HUES6 (cell line): ENCODE measurements around the gene PKMYT1.

ENCODE experiments used
- H3K27ac ChIP-seq: 2 replicates; pipeline ENCODE4 v1.7.0; 2013; ENCODE audit warnings: low read depth, mild to moderate bottlenecking, low read length, inconsistent platforms
- H3K27me3 ChIP-seq: 2 replicates; pipeline ENCODE4 v1.6.1; 2013; ENCODE audit warnings: low read length; ENCODE audit not compliant: control insufficient read depth, insufficient read depth
- H3K36me3 ChIP-seq: 2 replicates; pipeline ENCODE4 v1.6.1; 2013; ENCODE audit warnings: low read length; ENCODE audit not compliant: control insufficient read depth, insufficient read depth
- H3K4me1 ChIP-seq: 2 replicates; pipeline ENCODE4 v1.6.1; 2013; ENCODE audit warnings: low read length; ENCODE audit not compliant: control insufficient read depth, insufficient read depth
- H3K4me3 ChIP-seq: 2 replicates; pipeline ENCODE4 v1.5.1; 2013; ENCODE audit warnings: low read depth, low read length
- H3K9ac ChIP-seq: one replicate; pipeline ENCODE4 v1.6.1; 2013; ENCODE audit warnings: mild to moderate bottlenecking, low read length
- H3K9me3 ChIP-seq: 2 replicates; pipeline ENCODE4 v1.6.1; 2013; ENCODE audit warnings: low read depth, low read length; ENCODE audit not compliant: control insufficient read depth, insufficient read depth

The PKMYT1 gene

DNA sequence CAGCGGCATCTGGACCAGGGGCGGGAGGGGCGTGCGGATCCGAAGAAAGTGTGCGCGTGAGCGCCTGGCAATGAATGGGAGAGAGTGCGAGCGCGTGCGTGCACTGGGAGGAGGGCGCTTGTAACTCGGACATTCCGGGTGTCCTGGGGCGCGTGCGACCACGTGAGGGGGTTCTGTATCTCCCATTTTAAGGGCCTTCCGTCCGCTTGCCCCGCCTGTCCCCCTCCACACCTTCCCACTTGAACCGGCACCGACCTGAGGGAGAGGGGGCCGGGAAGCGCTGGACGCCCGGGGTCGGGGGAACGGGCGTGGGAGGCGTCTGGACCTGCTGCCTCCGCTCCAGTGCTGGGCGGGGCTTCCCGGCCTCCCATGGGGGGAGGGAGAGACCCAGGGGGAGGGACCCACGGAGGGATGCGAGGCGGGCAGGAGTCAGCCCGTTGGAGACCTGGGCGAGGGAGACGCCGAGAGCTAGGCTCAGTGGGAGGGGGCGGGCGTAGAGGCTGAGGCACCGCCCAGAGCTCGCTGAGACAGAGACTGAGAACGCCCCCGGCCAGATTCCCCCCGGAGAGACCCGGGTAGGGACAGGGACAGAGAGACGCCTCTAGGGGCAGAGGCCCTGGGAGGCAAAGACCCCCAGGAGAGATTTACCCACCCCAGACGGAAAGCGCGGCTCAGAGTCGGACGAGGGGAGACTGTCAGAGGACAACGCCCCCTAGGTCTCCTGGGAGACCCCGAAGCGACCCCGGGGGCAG is 16.3 kb downstream of the PKMYT1 start, which contains the start of gene KREMEN2:
TSS of gene KREMEN2 (plus strand) at position 553 of the 752 bp plus-strand sequence. CDS start 246 bp downstream, outside the sequence.
- Histone ChIP-seq H3K9me3 (no peaks in the 10 kb centered on the region), H3K27me3 (peaks cover 38% of the 10 kb centered on the region), H3K4me1 (peaks cover 19% of the 10 kb centered on the region), H3K27ac (peak within 1 kb of the TSS; percentile 12; the same call in 1 of the 2 replicates), H3K4me3 (peak within 1 kb of the TSS; percentile 91), H3K36me3 (no peaks in the 10 kb centered on the region), H3K9ac (peak within 1 kb of the TSS; percentile 88)

DNA sequence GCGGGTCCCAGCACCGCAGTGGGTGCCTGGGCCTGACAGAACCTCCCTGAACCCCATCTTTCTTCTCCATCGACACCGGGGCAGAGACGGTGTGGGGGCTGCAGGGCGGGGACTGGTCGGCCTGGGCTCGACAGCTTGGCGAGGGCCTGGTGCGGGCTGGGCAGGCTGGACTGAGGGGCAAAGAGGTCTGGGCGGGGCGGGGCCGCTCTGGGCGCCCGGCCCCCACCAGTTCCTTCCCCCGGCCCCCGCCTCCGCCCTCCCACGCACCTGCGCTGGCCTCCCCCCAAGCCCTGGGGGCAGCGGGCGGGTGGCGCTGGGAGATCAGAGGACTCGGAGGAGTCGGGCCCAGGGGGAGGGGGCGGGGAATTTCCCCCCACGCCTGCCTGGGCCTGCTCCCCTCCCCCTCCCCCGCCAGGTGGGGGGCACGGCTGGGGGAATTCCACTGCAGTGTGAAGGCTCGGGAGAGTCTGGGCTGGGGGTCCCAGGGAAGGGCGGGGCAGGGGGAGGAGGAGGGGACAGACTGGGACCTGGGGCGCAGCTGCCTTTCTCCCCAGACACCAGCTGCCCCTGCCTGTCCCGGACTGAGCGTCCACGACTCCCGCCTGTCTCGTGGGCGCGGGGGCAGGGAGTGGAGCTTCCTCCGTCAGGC is 17.0 kb downstream of the PKMYT1 start:
- Histone ChIP-seq H3K27me3 (peaks cover 33% of the 10 kb centered on the region), H3K4me3 (peak overlapping the region; percentile 91), H3K9ac (peak overlapping the region; percentile 88), H3K9me3 (no peaks in the 10 kb centered on the region), H3K4me1 (peaks cover 14% of the 10 kb centered on the region), H3K36me3 (no peaks in the 10 kb centered on the region), H3K27ac (peak overlapping the region; percentile 12; the same call in 1 of the 2 replicates)

DNA sequence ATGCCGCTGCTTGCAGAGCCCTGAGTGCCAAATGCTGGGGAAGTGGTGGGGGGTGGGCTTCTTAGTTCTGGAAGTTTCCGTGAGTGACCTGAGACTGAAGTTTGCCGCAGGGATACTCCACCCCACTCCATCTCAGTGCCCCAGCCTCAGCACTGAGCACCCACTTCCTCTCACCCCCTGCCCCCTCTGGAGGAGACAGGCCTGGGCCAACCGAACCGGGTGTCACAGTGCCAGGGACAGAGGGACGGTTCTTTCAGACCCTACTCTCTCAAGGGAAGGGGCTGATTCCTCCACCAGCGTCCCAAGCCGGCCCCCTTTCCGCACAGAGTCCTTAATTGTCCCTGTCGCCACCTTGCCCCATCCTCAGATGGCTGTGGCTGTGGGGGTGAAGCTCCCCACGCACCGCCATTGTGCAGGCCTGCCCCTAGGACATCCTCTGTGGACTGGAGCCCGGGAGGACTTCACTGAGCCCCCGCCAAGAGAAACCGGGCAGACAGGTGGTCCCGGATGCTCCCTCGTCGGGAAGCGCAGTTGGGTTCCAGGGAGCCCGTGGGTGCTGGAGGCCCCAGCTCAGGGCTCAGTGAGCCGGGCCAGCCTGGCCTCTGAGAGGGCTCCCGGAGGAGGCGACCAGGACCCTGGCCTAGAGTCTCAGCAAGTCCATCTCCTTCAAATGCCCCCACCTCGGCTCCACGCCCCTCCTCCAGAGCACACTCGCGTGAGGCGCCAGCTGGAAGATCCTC is 17.7 kb downstream of the PKMYT1 start:
- peaks cover 12% of the 10 kb centered on the region for H3K4me1 ChIP-seq
- no peaks in the 10 kb centered on the region for H3K36me3 ChIP-seq
- peaks cover 26% of the 10 kb centered on the region for H3K27me3 ChIP-seq
- H3K4me3 ChIP-seq, result peak overlapping the region; percentile 91
- no peak overlapping the region; the same call in 1 of the 2 replicates for H3K27ac ChIP-seq
- H3K9ac ChIP-seq, result peak overlapping the region; percentile 54
- no peaks in the 10 kb centered on the region for H3K9me3 ChIP-seq

DNA sequence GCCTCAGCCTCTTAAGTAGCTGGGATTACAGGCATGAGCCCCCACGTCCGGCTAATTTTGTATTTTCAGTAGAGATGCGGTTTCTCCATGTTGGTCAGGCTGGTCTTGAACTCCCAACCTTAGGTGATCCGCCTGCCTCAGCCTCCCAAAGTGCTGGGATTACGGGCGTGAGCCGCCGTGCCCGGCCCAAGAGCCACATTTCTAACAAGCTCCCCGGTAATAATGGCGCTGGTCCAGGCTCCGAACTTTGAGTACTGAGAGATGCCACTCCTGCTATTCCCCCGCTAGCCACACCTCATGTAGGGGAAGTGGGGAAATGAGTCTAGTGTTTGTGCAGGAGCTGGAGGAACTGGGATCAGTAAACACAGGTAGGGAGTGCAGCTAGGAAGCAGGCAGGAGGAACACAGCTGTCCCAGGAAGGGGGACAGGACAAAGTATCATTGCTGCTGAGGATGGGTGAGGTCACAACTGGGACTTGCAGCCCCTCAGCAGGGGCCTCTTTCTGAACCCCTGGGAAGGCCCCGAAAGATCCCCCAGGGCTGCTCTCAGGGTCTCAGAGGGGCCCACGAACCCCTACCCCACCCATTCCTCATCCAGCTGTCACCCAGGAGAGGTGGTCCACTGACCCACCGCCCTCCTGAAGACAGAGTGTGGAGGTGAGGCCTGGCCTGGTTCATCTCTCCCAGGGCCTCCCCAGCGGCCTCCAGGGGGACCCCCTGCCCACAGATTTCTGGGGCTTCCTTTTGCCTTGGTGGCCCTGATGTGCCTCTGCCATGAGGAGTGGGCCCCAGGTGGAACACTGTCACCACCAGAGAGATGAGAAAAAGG is 19.8 kb downstream of the PKMYT1 start:
- H3K9ac ChIP-seq, result no peak overlapping the region
- H3K9me3 ChIP-seq, result no peaks in the 10 kb centered on the region
- H3K27me3 ChIP-seq, result peaks cover 9% of the 10 kb centered on the region
- H3K36me3 ChIP-seq, result no peaks in the 10 kb centered on the region
- H3K4me3 ChIP-seq, result no peak overlapping the region
- peaks cover 25% of the 10 kb centered on the region for H3K4me1 ChIP-seq
- no peak overlapping the region for H3K27ac ChIP-seq

DNA sequence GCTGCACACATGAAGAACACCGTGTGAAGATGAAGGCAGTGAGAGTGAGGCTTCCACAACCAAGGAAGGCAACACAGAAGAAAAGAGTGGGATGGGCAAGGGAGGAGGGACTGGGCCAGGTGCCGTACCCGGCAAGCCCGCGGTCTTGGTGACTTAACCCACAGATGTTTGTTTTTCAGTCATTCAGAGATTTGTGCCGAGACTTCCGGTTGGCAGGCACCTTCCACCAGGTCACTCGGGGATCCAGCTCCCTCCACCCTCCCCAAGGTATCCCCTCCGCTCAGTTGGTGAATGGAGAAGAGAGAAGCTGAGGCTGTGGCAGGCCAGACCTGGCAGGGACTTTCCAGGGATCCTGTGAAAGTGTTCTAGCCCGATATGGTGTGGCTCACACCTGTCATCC is 21.0 kb downstream of the PKMYT1 start:
- no peak overlapping the region for H3K27ac ChIP-seq
- peaks cover 37% of the 10 kb centered on the region for H3K4me1 ChIP-seq
- H3K27me3 ChIP-seq, result peaks cover 9% of the 10 kb centered on the region
- no peak overlapping the region for H3K9ac ChIP-seq
- no peaks in the 10 kb centered on the region for H3K36me3 ChIP-seq
- H3K4me3 ChIP-seq, result no peak overlapping the region
- no peaks in the 10 kb centered on the region for H3K9me3 ChIP-seq

DNA sequence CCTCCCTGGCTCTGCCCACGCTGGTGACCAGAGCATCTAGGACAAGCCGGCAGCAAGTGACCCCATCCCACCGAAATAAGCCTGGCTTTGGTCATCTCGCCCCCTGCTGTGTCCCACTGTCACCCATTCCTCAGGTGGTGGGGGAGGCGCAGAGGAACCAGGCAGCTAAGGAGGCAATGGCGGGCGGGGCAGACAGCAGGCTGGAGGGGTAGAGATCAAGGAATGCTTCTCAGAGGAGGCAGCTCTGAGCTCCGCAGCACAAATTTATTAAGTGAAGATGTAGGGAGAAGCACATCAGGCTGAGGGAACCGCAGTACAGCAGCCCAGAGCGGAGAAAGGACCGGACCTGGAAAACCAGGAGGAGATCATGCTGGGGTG is 23.7 kb downstream of the PKMYT1 start:
- no peaks in the 10 kb centered on the region for H3K36me3 ChIP-seq
- no peaks in the 10 kb centered on the region for H3K9me3 ChIP-seq
- H3K4me1 ChIP-seq, result peaks cover 28% of the 10 kb centered on the region
- H3K27me3 ChIP-seq, result no peaks in the 10 kb centered on the region
- no peak overlapping the region for H3K4me3 ChIP-seq
- H3K9ac ChIP-seq, result no peak overlapping the region
- H3K27ac ChIP-seq, result no peak overlapping the region

DNA sequence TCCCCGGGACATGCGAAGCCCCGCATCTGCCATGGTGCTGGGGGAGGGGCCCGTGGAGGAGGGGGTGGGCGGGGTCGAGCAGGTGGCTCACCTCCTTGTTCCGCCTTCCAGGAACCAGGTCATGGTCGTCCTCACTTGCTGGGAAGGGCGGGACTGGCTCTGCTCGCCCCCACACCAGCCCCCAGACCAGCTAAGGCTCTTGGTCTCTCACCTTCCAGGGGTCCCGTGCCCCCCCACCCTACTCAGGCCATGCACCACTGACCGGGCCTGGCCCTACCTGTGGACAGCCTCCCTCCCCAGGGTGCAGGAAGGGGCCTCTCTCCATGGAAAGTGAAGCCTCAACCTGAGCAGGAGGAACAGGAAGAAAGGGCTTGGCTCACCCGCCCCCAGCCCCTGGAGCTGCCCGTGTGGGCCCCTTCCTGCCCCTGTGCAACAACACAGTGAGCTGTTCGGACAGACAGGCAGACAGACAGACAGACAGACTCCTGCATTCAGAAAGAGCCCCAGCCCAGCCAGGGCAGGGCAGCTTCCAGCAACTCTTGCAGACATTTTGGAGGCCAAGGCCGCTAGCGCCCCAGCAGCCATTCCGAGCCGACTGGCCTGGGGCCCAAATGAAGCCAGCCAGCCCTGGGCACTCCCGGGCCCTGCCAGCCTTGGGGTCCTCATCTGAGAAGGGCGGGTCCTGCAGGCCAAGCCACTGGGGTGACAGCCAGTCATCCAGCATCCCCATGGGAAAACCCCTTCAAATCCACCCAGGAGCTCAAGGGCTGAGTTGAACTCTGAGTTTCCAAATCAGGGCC is 24.3 kb downstream of the PKMYT1 start:
- Histone ChIP-seq H3K9me3 (no peaks in the 10 kb centered on the region), H3K9ac (peak overlapping the region; percentile 53), H3K36me3 (no peaks in the 10 kb centered on the region), H3K4me1 (peaks cover 28% of the 10 kb centered on the region), H3K27ac (no peak overlapping the region), H3K4me3 (no peak overlapping the region), H3K27me3 (no peaks in the 10 kb centered on the region)

DNA sequence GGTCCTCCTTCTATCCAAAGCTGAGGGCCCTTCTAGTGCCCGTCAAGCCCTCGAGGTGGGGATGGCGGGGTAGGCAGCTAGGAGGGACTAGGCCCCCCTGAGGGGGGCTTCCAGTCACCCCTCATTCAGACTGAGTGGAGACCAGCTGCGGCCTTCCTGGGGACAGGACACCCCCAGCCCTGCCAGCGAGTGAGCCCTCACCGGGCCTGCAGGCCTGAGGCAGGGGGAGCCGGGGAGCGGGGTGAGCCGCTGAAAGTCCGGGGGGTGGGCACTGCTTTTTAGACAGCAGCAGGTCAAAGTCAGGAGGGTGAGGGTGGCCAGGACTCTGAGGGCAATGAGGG is 24.8 kb downstream of the PKMYT1 start:
- H3K9ac ChIP-seq, result no peak overlapping the region
- H3K4me1 ChIP-seq, result peaks cover 28% of the 10 kb centered on the region
- H3K27me3 ChIP-seq, result no peaks in the 10 kb centered on the region
- H3K27ac ChIP-seq, result no peak overlapping the region
- H3K9me3 ChIP-seq, result no peaks in the 10 kb centered on the region
- no peak overlapping the region for H3K4me3 ChIP-seq
- H3K36me3 ChIP-seq, result no peaks in the 10 kb centered on the region

DNA sequence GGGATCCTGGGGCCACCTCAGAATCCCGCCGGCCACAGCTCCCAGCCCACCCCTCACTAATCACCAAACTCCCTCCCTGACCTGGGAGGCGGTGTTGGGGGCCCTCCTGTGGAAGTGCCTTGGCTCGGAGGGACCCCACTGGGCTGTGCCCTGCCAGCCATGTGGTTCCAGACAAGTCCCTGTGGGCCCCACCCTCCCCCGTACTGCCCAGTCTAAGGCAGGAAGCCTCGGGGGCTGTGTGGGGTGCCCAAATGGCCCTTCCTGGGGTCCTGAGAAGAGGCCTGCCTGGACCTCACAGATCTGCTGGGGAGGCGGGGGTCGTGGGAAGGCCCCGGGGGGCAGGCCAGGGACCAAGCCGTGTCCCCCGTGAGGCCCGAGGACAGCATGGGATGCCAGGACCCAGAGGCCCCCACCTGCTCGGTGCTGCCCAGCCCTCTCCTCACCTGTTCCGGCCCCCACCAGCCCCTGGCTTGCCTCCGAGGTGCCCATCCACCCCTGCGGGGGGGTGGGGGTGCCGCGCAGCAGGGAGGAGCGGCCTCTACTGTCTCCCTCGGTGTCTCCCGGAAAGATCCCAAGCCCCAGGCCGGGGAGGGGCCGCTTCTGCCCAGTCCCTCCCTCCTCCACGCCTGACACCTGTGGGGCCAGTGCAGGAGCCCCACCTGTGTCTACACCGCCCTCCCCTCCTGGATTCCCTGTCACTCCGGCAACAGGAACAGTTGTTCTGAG is 25.4 kb downstream of the PKMYT1 start:
- Histone ChIP-seq H3K9me3 (no peaks in the 10 kb centered on the region), H3K4me1 (peaks cover 28% of the 10 kb centered on the region), H3K9ac (no peak overlapping the region), H3K27ac (no peak overlapping the region), H3K27me3 (no peaks in the 10 kb centered on the region), H3K36me3 (no peaks in the 10 kb centered on the region), H3K4me3 (no peak overlapping the region)
